PC-3 (cell line): ENCODE measurements around the gene BICRA. TPM values are rescaled to one million over a fixed set of nuclear protein-coding genes. Genes with fewer than 3 reads are reported as not detected.
"Not testable (repeated sequence)": the region's sequence is repeated elsewhere in the genome, so short reads cannot be mapped to it uniquely, and the experiment has no call there.

Source experiments
- ATAC-seq: fragments of 200-7000 bp; cut with Tn5 transposase; 2 replicates; pipeline ENCODE4 v1.9.1; 2020; ENCODE audit warnings: mild to moderate bottlenecking, moderate library complexity
- BruUV-seq: library from RNA; stranded (reverse); fragments of 400-500 nt; replicated peaks from 2 replicates; lab custom pipeline; 2021; lab: Mats Ljungman, UMichigan
- CTCF ChIA-PET: fragments of 300-600 bp; sonication (Branson Sonifier 250); formaldehyde crosslinking; loops from one replicate; lab custom pipeline; 2022; ENCODE audit warnings: antibody characterized with exemption; lab: Charles Lee
- POLR2A ChIA-PET: fragments of 300-600 bp; sonication (Branson Sonifier 250); formaldehyde crosslinking; loops from one replicate; lab custom pipeline; 2022; ENCODE audit warnings: antibody characterized with exemption; ENCODE audit not compliant: unreplicated experiment; lab: Charles Lee
- DNase-seq: peaks from one replicate; pipeline ENCODE4 v3.0.0-alpha.2; 2015
- H2AFZ ChIP-seq: fragments of 300-600 bp; sonication (generic); 2 replicates; pipeline ENCODE4 v1.6.0; 2016; ENCODE audit warnings: antibody characterized with exemption, low read length
- H3F3A ChIP-seq: fragments of 300-600 bp; sonication (generic); one replicate; pipeline ENCODE4 v1.6.0; 2017; ENCODE audit warnings: antibody characterized with exemption, low read length, control low read depth, mild to moderate bottlenecking; ENCODE audit not compliant: unreplicated experiment
- H3K27ac ChIP-seq: fragments of 300-600 bp; sonication (generic); 2 replicates; pipeline ENCODE4 v1.5.1; 2016; ENCODE audit warnings: mild to moderate bottlenecking, low read length
- H3K27me3 ChIP-seq: fragments of 300-600 bp; sonication (generic); 2 replicates; pipeline ENCODE4 v1.6.1; 2016; ENCODE audit warnings: low read length, mixed read lengths
- H3K36me3 ChIP-seq: fragments of 300-600 bp; sonication (generic); 2 replicates; pipeline ENCODE4 v1.6.1; 2016; ENCODE audit warnings: low read depth, mixed run types, low read length, mixed read lengths
- H3K4me1 ChIP-seq: fragments of 300-600 bp; sonication (generic); 2 replicates; pipeline ENCODE4 v1.5.1; 2016; ENCODE audit warnings: low read length; ENCODE audit not compliant: insufficient read depth
- H3K4me2 ChIP-seq: fragments of 300-600 bp; sonication (generic); 2 replicates; pipeline ENCODE4 v1.6.0; 2016; ENCODE audit warnings: low read length
- H3K4me3 ChIP-seq: fragments of 300-600 bp; sonication (generic); 2 replicates; pipeline ENCODE4 v1.5.1; 2016; ENCODE audit warnings: mild to moderate bottlenecking, low read length, mixed read lengths
- H3K79me2 ChIP-seq: fragments of 300-600 bp; sonication (generic); 2 replicates; pipeline ENCODE4 v1.6.1; 2017; ENCODE audit warnings: low read length, mixed read lengths
- H3K9ac ChIP-seq: fragments of 300-600 bp; sonication (generic); 2 replicates; pipeline ENCODE4 v1.6.0; 2016; ENCODE audit warnings: mild to moderate bottlenecking, low read length
- H3K9me2 ChIP-seq: fragments of 300-600 bp; sonication (generic); replicated peaks from 2 replicates; pipeline ENCODE4 v1.6.1; 2016; ENCODE audit warnings: mixed run types, low read length, mixed read lengths
- H3K9me3 ChIP-seq: fragments of 300-600 bp; sonication (generic); 2 replicates; pipeline ENCODE4 v1.6.1; 2016; ENCODE audit warnings: low read length, mixed read lengths
- H4K20me1 ChIP-seq: fragments of 300-600 bp; sonication (generic); 2 replicates; pipeline ENCODE4 v1.6.1; 2016; ENCODE audit warnings: low read length, mixed read lengths
- CTCF ChIP-seq: fragments of 300-600 bp; sonication (generic); conservative IDR thresholded peaks from 2 replicates; pipeline ENCODE4 v1.5.1; 2017; ENCODE audit warnings: antibody characterized with exemption, low read depth, mild to moderate bottlenecking, low read length
- EZH2 ChIP-seq: fragments of 300-600 bp; sonication (generic); IDR thresholded peaks from one replicate; pipeline ENCODE4 v1.6.1; 2017; ENCODE audit warnings: antibody characterized with exemption, mild to moderate bottlenecking, low read length; ENCODE audit not compliant: unreplicated experiment
- EZH2phosphoT487 ChIP-seq: fragments of 300-600 bp; sonication (generic); IDR thresholded peaks from 2 replicates; pipeline ENCODE4 v1.6.1; 2018; ENCODE audit warnings: mild to moderate bottlenecking, antibody characterized with exemption, low read length, borderline replicate concordance
- intact Hi-C: fragments of 100-400 bp; cut with micrococcal nuclease; formaldehyde crosslinking; loops from 2 replicates; pipeline ENCODE4 v1.9.0; 2023
- total RNA-seq: library from RNA; depleted of rRNA; stranded (reverse); fragments of >200 nt; gene quantifications from 2 replicates; pipeline ENCODE4 v1.2.3, GENCODE V29; 2014

The BICRA gene
- total RNA-seq, 1 experiment from 2014 or later: 1.2 TPM

- H4K20me1 ChIP-seq: no peaks in the 10 kb centered on the region
- intact Hi-C loops: no loop called here
- no peak overlapping the region for H3K4me2 ChIP-seq
- no peaks in the 10 kb centered on the region for H3K9me2 ChIP-seq
- CTCF ChIA-PET: no interaction called here
- H3K9ac ChIP-seq: no peak overlapping the region
- no peaks in the 10 kb centered on the region for H3K9me3 ChIP-seq
- H3K4me3 ChIP-seq: no peak overlapping the region
- no peaks in the 10 kb centered on the region for H3F3A ChIP-seq
- BruUV-seq: no TSS peak
- TF ChIP-seq EZH2phosphoT487 (no peak), EZH2 (no peak), CTCF (no peak)
- DNase-seq (no peak), ATAC-seq (no peak)
- H3K27ac ChIP-seq: no peak overlapping the region
- POLR2A ChIA-PET: no interaction called here
- H3K4me1 ChIP-seq: no peaks in the 10 kb centered on the region
- H3K36me3 ChIP-seq: no peaks in the 10 kb centered on the region
- H2AFZ ChIP-seq: no peak overlapping the region
- no peaks in the 10 kb centered on the region for H3K27me3 ChIP-seq
- no peaks in the 10 kb centered on the region for H3K79me2 ChIP-seq
Observed at GRCh38 chr19:47716270-47716937, 107.5 kb downstream of the BICRA start.

- H3K79me2 ChIP-seq, ATAC-seq, H3K4me1 ChIP-seq, H2AFZ ChIP-seq, DNase-seq, H3K9ac ChIP-seq, H3K27ac ChIP-seq, CTCF ChIA-PET, POLR2A ChIA-PET, H3K4me2 ChIP-seq, intact Hi-C loops, H3F3A ChIP-seq, H3K36me3 ChIP-seq, H4K20me1 ChIP-seq, H3K9me2 ChIP-seq, H3K27me3 ChIP-seq, BruUV-seq, H3K9me3 ChIP-seq, H3K4me3 ChIP-seq: not testable (repeated sequence)
Observed at GRCh38 chr19:47718415-47719046, 109.6 kb downstream of the BICRA start.

- Histone ChIP-seq H3K79me2 (no peaks in the 10 kb centered on the region), H3K4me1 (peaks cover 10% of the 10 kb centered on the region), H3K4me3 (no peak overlapping the region), H3K9me3 (no peaks in the 10 kb centered on the region), H2AFZ (no peak overlapping the region), H3K27ac (no peak overlapping the region), H3K9ac (no peak overlapping the region), H3F3A (no peaks in the 10 kb centered on the region), H3K4me2 (no peak overlapping the region), H4K20me1 (no peaks in the 10 kb centered on the region), H3K9me2 (no peaks in the 10 kb centered on the region), H3K36me3 (no peaks in the 10 kb centered on the region), H3K27me3 (no peaks in the 10 kb centered on the region)
- CTCF ChIA-PET: no interaction called here
- TF ChIP-seq EZH2phosphoT487 (no peak), EZH2 (no peak), CTCF (no peak)
- DNase-seq (no peak), ATAC-seq (no peak)
- POLR2A ChIA-PET: no interaction called here
- intact Hi-C loops: no loop called here
- no TSS peak for BruUV-seq
Observed at GRCh38 chr19:47719047-47719859, 110.3 kb downstream of the BICRA start.
